ENCODE data around the gene RAB39B.
"Not testable (repeated sequence)": the region's sequence is repeated elsewhere in the genome, so short reads cannot be mapped to it uniquely, and the experiment has no call there.

Gene RAB39B, protein sequence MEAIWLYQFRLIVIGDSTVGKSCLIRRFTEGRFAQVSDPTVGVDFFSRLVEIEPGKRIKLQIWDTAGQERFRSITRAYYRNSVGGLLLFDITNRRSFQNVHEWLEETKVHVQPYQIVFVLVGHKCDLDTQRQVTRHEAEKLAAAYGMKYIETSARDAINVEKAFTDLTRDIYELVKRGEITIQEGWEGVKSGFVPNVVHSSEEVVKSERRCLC

DNA sequence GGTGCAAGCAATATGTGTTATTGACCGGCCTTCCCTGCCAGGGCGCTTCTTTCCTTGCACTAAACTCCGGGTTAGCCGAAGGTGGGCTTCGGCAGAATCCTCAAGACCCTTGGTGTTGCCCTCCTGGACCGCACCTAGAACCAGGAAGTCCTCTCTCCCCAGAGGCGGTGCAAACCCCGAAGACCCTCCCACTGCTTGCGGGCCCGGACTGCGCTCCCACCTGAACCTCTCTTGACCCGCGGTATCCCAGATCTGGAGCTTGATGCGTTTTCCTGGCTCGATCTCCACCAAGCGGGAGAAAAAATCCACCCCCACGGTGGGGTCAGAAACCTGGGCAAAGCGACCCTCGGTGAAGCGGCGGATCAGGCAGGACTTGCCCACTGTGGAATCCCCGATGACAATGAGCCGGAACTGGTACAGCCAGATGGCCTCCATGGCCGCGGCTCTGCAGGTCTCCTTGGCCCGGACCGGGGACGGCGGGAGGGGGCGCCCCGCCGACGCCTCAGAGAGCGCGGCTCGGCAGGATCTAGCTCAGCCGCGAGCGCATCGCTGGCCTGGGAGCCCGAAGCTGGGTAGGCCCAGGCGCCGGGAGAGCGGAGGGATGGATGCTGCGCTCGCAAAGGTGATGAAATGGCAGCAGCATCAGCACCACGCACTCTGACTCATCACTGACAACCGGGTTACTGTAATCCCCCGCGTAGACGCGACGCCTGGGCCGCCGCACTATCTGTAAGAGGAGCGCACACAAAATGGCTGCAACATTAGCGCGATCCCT is at the start of gene RAB39B:
RAB39B (minus strand) TSS at position 638 of the 775 bp plus-strand sequence; CDS start at position 435, 203 bp downstream.
- no peak for FAIRE-seq

DNA sequence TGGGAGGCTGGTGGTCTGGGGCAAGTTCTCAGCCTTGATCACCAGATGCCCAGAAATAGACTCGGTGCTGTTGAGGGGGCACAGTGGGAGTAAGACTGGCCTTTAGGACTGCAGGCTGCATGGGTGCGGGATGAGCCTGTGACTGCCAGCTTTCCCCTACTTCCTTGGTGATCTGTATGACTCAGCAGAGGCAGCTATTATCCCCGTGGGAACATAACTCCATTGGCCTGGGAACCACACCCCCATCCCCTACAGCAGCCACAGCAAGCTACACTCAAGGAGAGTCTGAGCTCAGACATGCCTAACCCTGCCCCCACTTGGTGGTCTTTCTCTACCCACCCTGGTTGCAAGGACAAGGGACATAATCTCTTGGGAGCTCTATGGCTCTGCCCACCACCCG is 49.5 kb upstream of the RAB39B start:
- FAIRE-seq = no peak

GRCh38 chrX:155293771-155294170 is 29.5 kb upstream of the RAB39B start:
- FAIRE-seq = no peak

GRCh38 chrX:155279873-155280272 is 15.6 kb upstream of the RAB39B start:
- FAIRE-seq = no peak

GRCh38 chrX:155270969-155271368 is 6.7 kb upstream of the RAB39B start:
- no peak for FAIRE-seq

DNA sequence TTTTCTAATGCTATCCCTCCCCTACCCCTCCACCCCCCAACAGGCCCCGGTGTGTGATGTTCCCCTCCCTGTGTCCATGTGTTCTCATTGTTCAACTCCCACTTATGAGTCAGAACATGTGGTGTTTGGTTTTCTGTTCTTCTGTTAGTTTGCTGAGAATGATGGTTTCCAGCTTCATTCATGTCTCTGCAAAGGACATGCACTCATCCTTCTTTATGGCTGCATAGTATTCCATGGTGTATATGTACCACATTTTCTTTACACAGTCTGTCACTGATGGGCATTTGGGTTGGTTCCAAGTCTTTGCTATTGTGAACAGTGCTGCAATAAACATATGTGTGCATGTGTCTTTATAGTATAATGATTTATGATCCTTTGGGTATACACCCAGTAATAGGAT is 3.7 kb upstream of the RAB39B start:
- FAIRE-seq = not testable (repeated sequence)

GRCh38 chrX:155266439-155266838 is 2.1 kb upstream of the RAB39B start:
- FAIRE-seq = no peak

DNA sequence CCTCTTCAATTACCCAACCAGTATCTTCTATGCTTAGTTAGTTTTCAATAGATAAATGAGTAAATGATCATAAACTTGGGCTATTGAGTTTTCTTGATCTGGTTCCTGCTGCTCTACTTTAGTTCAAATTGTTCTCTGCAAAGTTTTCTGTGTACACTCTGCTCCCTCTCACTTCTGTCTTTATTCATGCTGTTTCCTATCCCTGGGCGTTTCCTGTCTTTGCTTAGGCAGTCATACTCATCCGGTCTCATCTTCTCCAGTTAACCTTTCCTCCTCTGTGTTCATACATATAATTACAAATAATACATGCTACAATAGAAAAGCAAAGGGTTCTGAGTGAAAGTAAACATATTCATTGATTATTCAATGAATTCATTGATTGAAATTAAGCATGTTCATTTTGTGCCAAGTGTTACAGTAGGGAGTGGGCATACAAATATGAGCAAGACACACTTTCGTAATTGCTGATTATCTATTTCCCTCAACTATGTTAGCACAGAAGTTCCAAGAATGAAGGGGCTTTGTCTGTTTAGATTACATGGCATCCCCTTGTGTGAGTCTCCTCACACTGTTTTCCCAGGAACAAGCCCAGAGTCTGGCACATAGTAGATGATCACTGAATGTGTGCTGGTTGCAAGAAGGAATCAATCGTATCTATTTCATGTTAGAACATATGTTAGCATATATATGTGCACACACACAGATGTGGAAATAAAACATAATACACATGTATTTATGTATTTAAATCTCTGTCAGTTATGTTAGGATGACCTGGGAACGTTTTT is 1.1 kb downstream of the RAB39B start:
- peak; percentile 87 for FAIRE-seq

- FAIRE-seq = no peak
Measured at GRCh38 chrX:155259752-155260151, 4.5 kb downstream of the RAB39B start.

DNA sequence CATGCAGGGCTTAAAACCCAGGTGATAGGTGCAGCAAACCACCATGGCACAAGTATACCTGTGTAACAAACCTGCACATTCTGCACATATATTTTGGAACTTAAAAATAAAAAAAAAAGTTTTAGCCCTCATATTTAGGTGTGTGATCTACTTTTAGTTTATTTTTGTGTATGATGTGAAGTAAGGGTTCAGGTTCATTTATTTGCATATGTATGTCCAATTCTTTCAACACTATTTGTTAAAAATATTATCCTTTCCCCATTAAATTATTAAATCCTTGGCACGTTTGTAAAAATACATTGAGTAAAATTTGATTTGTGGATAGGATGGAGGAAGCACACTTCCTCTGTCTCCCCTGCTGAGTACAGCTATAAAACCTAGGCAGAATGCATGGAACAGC is 12.9 kb downstream of the RAB39B start:
- no peak for FAIRE-seq

GRCh38 chrX:155247497-155247896 is 16.8 kb downstream of the RAB39B start:
- no peak for FAIRE-seq

DNA sequence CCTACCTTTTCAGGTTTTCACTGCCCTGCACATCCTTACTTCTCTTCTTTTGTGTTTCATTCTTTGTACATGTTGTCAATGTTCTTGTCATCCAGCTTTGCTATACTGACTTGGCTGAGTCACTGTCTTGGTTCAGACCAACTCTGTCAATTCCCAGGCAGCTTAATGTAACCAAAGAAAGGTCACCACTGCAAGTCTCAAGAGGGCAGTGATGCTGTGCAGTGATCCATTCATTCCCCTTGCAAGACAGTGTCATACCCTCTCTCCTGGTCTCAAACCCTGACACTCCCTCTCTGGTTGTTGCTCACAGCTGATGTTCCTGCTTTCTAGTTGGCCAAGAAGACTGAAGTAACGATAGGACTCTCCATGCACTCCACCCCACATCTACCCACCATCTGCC is 17.5 kb downstream of the RAB39B start:
- FAIRE-seq = no peak

DNA sequence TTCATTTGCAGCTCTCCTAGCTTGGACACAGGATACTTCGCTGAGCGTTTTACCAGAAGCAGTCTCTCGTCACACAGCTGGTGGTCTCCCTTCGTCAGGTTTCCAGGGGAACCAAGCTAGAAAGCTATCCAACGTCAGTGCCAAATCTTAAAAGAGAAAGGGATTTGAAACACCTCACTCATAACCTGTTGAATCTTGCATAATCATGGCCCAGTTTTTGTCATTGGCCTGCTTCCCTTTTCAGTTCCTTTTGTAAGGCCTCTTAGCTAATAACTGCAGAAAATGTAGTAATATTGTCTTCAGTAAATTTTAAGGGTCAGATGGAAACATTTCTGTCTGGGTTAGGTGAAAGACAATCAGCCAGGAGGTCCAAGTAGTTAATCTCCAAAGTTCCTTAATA is 22.0 kb downstream of the RAB39B start:
- no peak for FAIRE-seq

DNA sequence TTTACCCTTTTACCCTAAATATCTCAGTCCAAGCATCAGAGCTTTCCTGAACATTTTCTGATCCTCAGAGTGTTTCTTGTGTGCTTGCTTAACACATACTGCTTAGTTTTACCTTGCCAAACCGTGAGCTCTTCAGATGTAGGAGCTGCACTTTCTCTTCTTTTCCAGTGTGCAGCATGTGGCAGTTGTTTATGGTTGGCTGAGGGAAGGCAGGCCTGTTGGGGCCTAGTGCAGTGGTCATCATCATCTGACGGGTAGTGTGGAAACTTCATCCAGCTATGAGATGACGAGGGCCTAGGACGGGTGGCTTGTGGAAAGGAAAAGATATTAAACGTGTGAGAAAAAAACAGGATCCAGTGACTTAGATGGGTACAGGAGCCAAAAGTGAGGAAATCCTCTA is 26.6 kb downstream of the RAB39B start:
- no peak for FAIRE-seq

GRCh38 chrX:155235891-155236290 is 28.4 kb downstream of the RAB39B start:
- no peak for FAIRE-seq

DNA sequence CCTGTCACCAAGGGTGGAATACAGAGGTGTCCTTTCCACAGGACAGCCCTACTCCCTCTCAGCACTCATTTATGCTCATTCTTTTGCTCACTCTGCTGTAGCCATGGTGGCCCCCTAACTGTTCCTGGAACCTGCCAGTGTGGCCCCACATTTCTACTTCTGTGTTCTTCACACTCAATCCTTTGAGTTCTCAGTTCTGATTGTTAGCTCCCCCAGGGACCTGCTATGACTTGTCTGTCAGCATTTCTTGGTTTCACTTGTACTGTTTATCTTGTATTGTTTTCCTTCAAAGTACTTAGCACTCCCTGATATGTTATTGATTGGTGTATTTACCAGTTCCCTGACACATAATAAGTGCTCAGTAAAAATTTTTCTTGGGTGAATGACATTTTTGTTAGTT is 33.1 kb downstream of the RAB39B start:
- FAIRE-seq = no peak

DNA sequence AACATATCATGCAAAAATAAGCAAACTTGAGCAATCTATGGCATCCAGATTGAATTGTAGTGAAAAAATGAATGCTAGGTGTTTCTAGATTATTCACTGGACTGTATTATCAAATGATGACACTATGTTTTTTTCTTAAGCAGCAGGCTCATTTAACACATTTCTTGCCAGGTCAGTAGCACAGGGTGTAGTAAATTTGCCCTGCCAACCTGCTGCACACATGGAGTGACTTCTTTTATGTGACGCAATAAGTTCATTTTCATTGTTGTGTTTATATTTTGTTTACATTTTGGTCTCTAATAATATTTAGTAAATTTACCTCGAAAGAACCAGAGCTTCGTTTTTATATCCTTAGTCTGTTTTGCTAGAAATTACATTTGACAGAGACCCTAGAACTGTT is 38.5 kb downstream of the RAB39B start:
- no peak for FAIRE-seq

DNA sequence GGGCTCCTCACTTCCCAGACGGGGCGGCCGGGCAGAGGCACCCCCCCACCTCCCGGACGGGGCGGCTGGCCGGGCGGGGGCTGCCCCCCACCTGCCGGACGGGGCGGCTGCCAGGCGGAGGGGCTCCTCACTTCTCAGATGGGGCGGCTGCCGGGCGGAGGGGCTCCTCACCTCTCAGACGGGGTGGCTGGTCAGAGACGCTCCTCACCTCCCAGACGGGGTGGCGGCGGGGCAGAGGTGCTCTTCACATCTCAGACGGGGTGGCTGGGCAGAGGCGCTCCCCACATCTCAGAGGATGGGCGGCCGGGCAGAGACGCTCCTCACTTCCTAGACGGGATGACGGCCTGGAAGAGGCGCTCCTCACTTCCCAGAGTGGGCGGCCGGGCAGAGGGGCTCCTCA is 40.5 kb downstream of the RAB39B start:
- not testable (repeated sequence) for FAIRE-seq

DNA sequence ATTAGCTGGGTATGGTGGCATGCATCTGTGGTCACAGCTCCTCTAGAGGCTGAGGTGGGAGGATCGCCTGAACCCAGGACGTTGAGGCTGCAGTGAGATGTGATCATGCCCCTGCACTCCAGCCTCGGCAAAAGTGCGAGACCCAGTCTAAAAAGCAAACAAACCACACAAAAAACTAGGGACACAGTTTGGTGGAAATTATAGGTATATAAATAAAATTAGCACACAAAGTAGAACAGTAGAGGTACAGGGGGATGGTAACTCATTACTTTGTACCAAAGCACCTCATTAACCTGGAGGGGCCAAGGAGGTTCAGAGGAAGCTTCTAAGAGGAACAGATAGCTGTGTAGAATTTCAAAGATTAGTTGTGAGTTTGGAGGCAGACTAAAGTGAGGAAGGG is 42.9 kb downstream of the RAB39B start:
- FAIRE-seq = no peak

- FAIRE-seq = no peak
Measured at GRCh38 chrX:155218777-155219176, 45.5 kb downstream of the RAB39B start.

GRCh38 chrX:155216940-155217440 is 47.3 kb downstream of the RAB39B start:
- FAIRE-seq = no peak

DNA sequence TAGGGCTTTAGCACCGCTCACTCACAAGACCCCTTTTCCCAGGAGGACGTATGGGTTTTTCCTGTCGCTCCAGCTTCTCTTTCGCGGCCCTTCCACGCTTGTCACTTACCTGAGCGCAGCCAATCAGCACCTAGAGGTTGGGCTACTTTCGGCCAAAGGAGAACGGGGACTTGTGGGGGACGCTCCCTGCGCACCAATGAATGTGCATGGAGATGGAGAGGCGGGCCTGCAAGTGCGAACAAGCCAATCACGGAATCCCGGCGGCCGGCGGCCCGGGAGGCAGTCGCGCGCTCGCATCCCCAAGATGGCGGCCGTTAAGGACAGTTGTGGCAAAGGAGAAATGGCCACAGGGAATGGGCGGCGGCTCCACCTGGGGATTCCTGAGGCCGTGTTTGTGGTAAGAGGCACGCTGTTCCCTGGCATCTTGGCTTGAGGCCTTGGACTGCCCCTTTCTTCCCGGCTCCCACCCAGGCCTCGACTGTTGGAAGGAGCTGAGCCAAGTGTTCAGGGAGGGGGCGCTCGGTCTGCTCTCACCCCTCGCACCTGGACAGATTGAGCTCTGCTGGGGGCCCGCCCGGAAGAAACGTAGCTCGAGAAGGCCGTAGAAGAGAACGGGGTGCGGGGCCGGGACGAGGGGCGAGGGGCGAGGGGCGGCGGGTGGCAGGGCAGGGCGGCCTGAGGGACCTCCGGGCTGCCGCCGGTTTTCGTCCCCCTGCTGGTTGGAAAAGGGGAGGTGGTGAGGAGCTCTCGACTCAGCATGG is 47.9 kb downstream of the RAB39B start, which contains the start of gene VBP1:
VBP1 (plus strand) TSS at position 282 of the 761 bp plus-strand sequence; CDS start at position 305, 23 bp downstream.
- no peak for FAIRE-seq

All from colon (tissue), 2 donors.